ENCODE measurements around the gene GOLPH3L. TPM values are rescaled to one million over a fixed set of nuclear protein-coding genes. Genes with fewer than 3 reads are reported as not detected.
A peak's percentile ranks its signal among the peaks of the same experiment; 100 is the strongest.

GOLPH3L gene
- total and polyA plus RNA-seq, 7 donors, result 6.6 to 27.5 (median 12.1) TPM

GRCh38 chr1:150622303-150622975, 74.5 kb downstream of the GOLPH3L start:
- peak; percentile 62 to 71 for DNase-seq
- Histone ChIP-seq H3K27ac (peak overlapping the region; percentile 71), H3K27me3 (ENCODE audit: insufficient read depth in 3 of 3, low read length in 2 of 3) (no peaks in the 10 kb centered on the region), H3K9me3 (no peaks in the 10 kb centered on the region), H3K4me1 (peaks cover 46% of the 10 kb centered on the region), H3K36me3 (ENCODE audit: insufficient read depth in 1 of 2, low read depth in 1 of 2) (peaks cover 12 to 79% of the 10 kb centered on the region in 2 donors), H3K4me3 (no peak overlapping the region)
- intact Hi-C loops (cut with DNase I), result loop anchor here (2.0 to 10.0 kb wide), 4 partner anchors 45 to 148 kb away; partner anchors contain the start of genes MCL1 (in 2 of the 2) and TARS2 (in 1 of the 2)
- no peak for ATAC-seq
- TF ChIP-seq CTCF (IDR thresholded peaks at IDR 0.05), result no peak
- WGBS, 3 donors, result 15 to 20% (median 18%) methylated on average over 8 of the region's 8 CpGs

GRCh38 chr1:150621497-150622302, 75.3 kb downstream of the GOLPH3L start:
- TF ChIP-seq CTCF (IDR thresholded peaks at IDR 0.05), result peak; percentile 67
- WGBS, 3 donors, result 48 to 55% (median 48%) methylated on average over 8 of the region's 8 CpGs
- DNase-seq (peak; percentile 28 to 59), ATAC-seq (peak in 3 of 4 donors; percentile 28 to 49 (median 46))
- peak overlapping the region; percentile 7 for H3K4me3 ChIP-seq
- H3K27me3 ChIP-seq (ENCODE audit: insufficient read depth in 3 of 3, low read length in 2 of 3), result no peaks in the 10 kb centered on the region
- peaks cover 41% of the 10 kb centered on the region for H3K4me1 ChIP-seq
- H3K9me3 ChIP-seq, result no peaks in the 10 kb centered on the region
- intact Hi-C loops (cut with DNase I), result loop anchor here (2.0 to 10.0 kb wide), 4 partner anchors 44 to 147 kb away; partner anchors contain the start of genes MCL1 (in 2 of the 2) and TARS2 (in 1 of the 2)
- peak overlapping the region; percentile 71 for H3K27ac ChIP-seq
- peaks cover 9 to 79% of the 10 kb centered on the region in 2 donors for H3K36me3 ChIP-seq (ENCODE audit: insufficient read depth in 1 of 2, low read depth in 1 of 2)

GRCh38 chr1:150620919-150621318, 76.0 kb downstream of the GOLPH3L start:
- ATAC-seq, result no peak
- H3K27ac ChIP-seq, result peak overlapping the region; percentile 71

More at GRCh38 chr1:150620919-150621318, 76.0 kb downstream of the GOLPH3L start:
- peaks cover 41% of the 10 kb centered on the region for H3K4me1 ChIP-seq
- 97 to 100% (median 100%) methylated on average over 2 of the region's 2 CpGs for WGBS, 3 donors
- no peak for TF ChIP-seq CTCF (IDR thresholded peaks at IDR 0.05)
- H3K9me3 ChIP-seq, result no peaks in the 10 kb centered on the region
- H3K36me3 ChIP-seq (ENCODE audit: insufficient read depth in 1 of 2, low read depth in 1 of 2), result peaks cover 9 to 77% of the 10 kb centered on the region in 2 donors
- no peak for DNase-seq
- H3K27me3 ChIP-seq (ENCODE audit: insufficient read depth in 3 of 3, low read length in 2 of 3), result no peaks in the 10 kb centered on the region
- H3K4me3 ChIP-seq, result no peak overlapping the region
- intact Hi-C loops (cut with DNase I), result loop anchor here (5.0 to 10.0 kb wide), 3 partner anchors 44 to 146 kb away; partner anchors contain the start of genes MCL1 (in 2 of the 2) and TARS2 (in 1 of the 2)

All from psoas muscle (tissue), 8 donors.